HG02852 (cell line): Measurements from ENCODE around the gene C16orf78.

Experiments used
- ATAC-seq: cut with Tn5 transposase; IDR thresholded peaks from one replicate; pipeline ENCODE4 v1.9.1; 2021; ENCODE audit warnings: mild to moderate bottlenecking, moderate library complexity; ENCODE audit not compliant: unreplicated experiment

Gene C16orf78

GRCh38 chr16:49428808-49429207 is 55.2 kb downstream of the C16orf78 start:
- no peak for ATAC-seq

DNA sequence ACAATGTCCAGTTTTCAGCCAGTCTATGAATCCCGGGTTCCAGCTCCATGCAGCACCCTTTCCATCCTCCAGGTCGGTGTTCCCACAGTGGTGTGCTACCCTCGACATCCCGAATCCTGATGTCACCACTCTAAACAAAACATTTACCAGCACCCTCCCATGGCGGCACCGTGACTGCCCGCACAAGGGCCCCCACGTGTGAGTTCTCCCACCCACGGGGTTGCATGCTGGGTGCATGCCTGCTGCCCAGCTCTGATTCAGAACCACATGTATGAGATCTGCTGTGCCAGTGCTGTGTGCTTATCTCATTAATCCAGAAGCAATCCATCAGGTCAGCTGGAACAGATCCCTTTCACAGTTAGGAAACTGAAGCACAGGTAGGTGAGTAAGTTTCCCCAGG is 57.4 kb downstream of the C16orf78 start:
- ATAC-seq: no peak

DNA sequence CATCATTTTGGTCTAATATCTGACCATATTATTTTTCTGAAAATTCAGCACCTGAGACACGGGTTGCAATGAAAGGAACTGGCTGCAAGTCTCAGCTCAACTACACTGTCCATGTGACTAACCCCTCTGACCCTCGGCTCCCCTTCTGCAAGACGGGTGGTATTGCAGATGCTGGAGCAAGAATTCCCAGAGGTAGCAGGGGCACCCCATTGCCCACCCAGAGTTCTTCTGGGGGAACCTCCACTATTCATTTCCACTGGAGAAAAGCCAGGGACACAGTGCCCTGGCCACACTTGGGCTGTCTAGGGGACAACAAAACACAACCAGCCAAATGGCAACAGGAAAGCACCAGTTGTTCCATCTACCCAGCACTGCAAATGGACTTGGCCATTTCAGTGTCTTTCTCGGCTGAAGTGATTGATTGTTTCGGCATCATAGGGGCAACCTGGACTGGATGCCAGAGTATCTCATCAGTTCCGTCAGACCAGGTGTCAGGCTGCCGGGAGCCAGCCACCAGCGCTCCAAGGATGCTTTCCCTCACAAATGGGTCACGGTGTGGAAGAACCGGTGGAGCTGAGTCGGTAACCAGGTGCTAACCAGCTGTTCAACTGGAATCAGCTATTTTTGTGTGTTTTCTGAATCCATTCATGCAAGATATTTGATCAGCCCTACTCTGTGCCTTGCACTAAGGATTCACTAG is 58.1 kb downstream of the C16orf78 start:
- ATAC-seq: no peak

- no peak for ATAC-seq
These were observed 61.1 kb downstream of the C16orf78 start for GRCh38 chr16:49434733-49435132.

DNA sequence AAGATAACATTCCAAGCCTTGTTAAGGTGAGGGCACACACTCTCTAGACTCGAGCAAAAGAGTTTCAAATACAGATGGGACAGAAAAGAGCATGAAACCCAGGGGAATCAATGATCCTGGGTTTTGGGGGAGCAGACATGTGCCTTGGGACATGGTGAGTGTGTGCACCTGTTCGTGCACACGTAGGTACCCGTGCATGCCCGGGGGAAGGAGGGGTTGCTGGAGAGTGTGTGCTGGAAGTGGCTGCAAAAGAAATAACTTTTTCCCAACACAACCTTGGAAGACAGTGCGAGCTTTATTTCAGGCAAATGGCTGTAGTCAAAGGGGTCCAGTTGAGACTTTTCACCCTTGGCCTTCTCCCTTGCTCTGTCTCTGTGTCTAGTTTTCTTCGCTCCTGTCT is 62.6 kb downstream of the C16orf78 start:
- ATAC-seq: no peak

DNA sequence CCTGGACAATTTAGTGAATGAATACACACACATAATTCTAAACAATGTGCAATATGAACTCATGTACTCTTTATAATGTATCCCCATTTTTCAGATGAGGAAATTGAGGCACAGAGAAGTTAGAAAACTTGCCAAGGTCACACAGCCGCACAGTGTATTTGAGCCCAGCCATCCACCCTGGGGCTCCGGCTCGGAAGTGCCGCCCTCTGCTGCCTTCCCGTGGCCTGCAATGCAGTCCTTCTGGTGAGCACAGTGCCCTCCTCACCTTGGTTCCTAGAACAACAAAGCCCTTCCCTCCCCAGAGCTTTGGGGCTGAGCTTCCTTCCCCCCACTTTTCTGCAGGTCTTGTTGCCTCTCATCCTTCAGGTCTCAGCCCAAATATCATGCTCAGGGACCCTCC is 63.7 kb downstream of the C16orf78 start:
- ATAC-seq: no peak

GRCh38 chr16:49439050-49439449 is 65.4 kb downstream of the C16orf78 start:
- no peak for ATAC-seq

GRCh38 chr16:49439676-49440075 is 66.1 kb downstream of the C16orf78 start:
- no peak for ATAC-seq

GRCh38 chr16:49440156-49441065 is 66.8 kb downstream of the C16orf78 start:
- ATAC-seq: no peak

DNA sequence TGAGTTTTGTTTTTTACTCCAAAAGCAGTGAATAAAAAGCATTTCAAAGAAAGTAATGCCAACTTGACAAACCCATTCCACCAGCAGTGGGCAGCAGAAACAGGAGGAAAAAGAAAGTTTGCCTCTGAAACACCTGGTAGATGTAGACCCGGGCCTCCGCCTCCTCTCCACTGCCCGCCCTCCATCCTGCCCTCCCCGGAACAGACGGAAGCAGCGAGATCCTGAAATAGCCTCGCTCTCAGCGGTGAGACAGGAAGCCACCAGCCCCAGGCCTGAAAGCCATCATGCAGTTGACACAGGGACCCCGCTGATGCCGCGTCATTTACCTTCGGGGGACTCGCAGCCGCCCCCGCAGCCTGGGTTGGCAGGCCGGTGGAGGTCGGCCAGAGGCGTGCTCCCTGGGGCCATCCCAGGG is 67.8 kb downstream of the C16orf78 start:
- ATAC-seq: peak; percentile 98

DNA sequence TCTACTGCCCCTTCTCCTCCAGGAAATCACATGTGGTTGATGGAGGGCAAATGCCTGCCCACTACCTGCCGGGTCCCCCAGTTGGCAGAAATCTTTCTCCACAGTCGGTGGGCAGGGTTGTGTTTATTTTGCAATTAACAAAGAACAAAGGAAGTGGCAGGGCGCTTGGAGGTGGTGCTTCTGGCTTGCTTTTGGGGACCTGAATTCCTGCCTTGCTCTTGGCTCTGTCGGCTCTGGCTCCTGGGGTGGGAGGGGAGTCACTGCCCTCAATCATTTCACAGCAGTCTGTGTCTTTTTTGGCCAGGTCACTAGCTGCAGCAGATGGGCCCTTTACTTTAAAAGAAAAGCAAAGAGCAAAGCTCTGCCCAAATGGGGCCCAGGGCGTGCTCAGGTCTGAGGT is 69.2 kb downstream of the C16orf78 start:
- no peak for ATAC-seq

- ATAC-seq: no peak
These were observed 70.0 kb downstream of the C16orf78 start for GRCh38 chr16:49443576-49443975.

DNA sequence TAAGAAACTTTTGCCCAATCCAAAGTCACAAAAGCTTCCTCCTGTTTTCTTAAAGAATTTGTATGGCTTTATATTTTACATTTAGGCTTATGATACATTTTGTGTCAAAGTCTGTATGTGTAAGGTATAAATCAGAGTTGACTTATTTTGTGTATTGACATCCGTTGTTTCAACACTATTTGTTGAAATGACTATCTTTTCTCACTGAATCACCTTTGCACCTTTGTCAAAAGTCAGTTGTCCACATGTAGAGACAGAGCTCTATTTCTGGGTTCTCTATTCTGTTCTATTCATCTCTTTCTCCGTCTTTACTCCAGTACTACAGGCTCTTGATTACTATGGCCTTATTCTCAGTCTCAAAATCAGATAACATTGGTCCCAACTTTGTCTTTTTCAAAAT is 73.2 kb downstream of the C16orf78 start:
- ATAC-seq: no peak
